Endothelial cell (in vitro differentiated cells): ENCODE data around the gene ASMT. TPM values are rescaled to one million over a fixed set of nuclear protein-coding genes. Genes with fewer than 3 reads are reported as not detected.

Experiments used
- DNase-seq: peaks from one replicate; pipeline ENCODE4 v3.0.0; 2021; ENCODE audit warnings: low spot score
- H3K27ac Mint-ChIP-seq: one replicate; pipeline ENCODE4 v1.8.0; 2021; ENCODE audit warnings: mixed read lengths, inconsistent platforms; ENCODE audit not compliant: unreplicated experiment
- H3K27me3 Mint-ChIP-seq: one replicate; pipeline ENCODE4 v1.8.0; 2021; ENCODE audit warnings: mild to moderate bottlenecking, moderate library complexity, mixed read lengths, inconsistent platforms; ENCODE audit not compliant: unreplicated experiment
- H3K36me3 Mint-ChIP-seq: one replicate; pipeline ENCODE4 v1.8.0; 2021; ENCODE audit warnings: mild to moderate bottlenecking, low read depth, mixed read lengths, inconsistent platforms; ENCODE audit not compliant: unreplicated experiment
- H3K4me1 Mint-ChIP-seq: one replicate; pipeline ENCODE4 v1.8.0; 2021; ENCODE audit warnings: mild to moderate bottlenecking, mixed read lengths, inconsistent platforms; ENCODE audit not compliant: unreplicated experiment
- H3K4me3 Mint-ChIP-seq: one replicate; pipeline ENCODE4 v1.8.0; 2021; ENCODE audit warnings: mild to moderate bottlenecking, mixed read lengths, inconsistent platforms; ENCODE audit not compliant: unreplicated experiment
- H3K9me3 Mint-ChIP-seq: one replicate; pipeline ENCODE4 v1.8.0; 2021; ENCODE audit warnings: mixed read lengths, inconsistent platforms; ENCODE audit not compliant: unreplicated experiment
- CTCF ChIP-seq: fragments of 200-600 bp; sonication (generic); IDR thresholded peaks from one replicate; pipeline ENCODE4 v1.5.0; 2021; ENCODE audit warnings: antibody characterized with exemption; ENCODE audit not compliant: unreplicated experiment
- total RNA-seq: library from RNA; stranded (reverse); fragmentation: NEBNext Ultra II Directional; extraction: Animal tissue kit (Norgen Biotek cat#: 25700); gene quantifications from one replicate; pipeline ENCODE4 v1.2.1, GENCODE V29; 2021; ENCODE audit not compliant: unreplicated experiment

Gene ASMT
- total RNA-seq, 1 donor from 2014 or later, result 0.31 TPM

- TF ChIP-seq CTCF, result no peak
- H3K36me3 Mint-ChIP-seq, result no peaks in the 10 kb centered on the region
- H3K4me3 Mint-ChIP-seq, result no peak overlapping the region
- no peaks in the 10 kb centered on the region for H3K27me3 Mint-ChIP-seq
- H3K4me1 Mint-ChIP-seq, result no peaks in the 10 kb centered on the region
- DNase-seq, result no peak
- H3K27ac Mint-ChIP-seq, result no peak overlapping the region
- H3K9me3 Mint-ChIP-seq, result peaks cover 14% of the 10 kb centered on the region
Measured at GRCh38 chrX:1686642-1687041, 71.8 kb downstream of the ASMT start.

Other genes starting within 250 kb of the ASMT start
- gene SLC25A6, start 222.9 kb upstream of the ASMT start, total RNA-seq, result 488 TPM
- 25.8 TPM for gene ASMTL, start 162.2 kb upstream of the ASMT start, total RNA-seq
- not detected for gene P2RY8, start 77.9 kb upstream of the ASMT start, total RNA-seq
- gene AKAP17A, start 23.5 kb upstream of the ASMT start, total RNA-seq, result 25.9 TPM